Measurements from ENCODE around the gene LRG1.
A peak's percentile ranks its signal among the peaks of the same experiment; 100 is the strongest.
"Not testable (repeated sequence)": the region's sequence is repeated elsewhere in the genome, so short reads cannot be mapped to it uniquely, and the experiment has no call there.

LRG1 gene

DNA sequence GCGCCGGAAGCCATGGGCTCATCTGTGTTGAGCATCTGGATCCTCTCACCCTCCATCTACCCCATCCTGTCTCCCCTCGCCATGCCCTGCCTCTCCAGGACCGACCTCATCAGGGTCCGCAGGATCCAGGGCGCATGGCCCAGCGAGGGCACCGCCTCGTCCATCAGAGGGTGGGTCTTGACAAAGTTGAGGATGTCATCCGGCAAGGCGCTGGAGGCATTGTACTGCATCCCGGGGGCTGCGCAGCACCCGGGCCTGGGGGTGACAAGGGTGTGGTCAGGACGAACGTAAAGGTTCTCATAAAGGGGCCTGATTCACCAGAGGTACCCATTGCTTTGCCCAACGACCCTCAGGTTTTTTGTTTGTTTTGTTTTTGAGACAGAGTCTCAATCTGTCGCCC is 10.2 kb upstream of the LRG1 start:
- no peak for DNase-seq

DNA sequence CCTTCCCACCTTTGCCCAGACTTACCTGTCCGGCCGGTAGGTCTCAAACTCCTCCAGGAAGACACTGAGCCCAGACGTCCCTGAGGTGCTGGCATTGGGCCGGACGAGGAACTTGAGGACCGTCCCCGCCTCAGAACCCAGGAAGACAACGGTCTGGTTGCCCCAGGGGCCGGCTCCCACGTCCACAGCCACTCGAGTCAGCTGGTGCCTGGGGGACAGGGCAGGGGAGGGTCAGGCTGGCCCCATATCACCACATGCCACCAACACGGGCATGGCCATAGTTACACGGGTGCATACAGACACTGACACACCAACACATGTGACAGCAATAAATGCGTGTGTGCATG is 8.4 kb upstream of the LRG1 start:
- no peak for DNase-seq

DNA sequence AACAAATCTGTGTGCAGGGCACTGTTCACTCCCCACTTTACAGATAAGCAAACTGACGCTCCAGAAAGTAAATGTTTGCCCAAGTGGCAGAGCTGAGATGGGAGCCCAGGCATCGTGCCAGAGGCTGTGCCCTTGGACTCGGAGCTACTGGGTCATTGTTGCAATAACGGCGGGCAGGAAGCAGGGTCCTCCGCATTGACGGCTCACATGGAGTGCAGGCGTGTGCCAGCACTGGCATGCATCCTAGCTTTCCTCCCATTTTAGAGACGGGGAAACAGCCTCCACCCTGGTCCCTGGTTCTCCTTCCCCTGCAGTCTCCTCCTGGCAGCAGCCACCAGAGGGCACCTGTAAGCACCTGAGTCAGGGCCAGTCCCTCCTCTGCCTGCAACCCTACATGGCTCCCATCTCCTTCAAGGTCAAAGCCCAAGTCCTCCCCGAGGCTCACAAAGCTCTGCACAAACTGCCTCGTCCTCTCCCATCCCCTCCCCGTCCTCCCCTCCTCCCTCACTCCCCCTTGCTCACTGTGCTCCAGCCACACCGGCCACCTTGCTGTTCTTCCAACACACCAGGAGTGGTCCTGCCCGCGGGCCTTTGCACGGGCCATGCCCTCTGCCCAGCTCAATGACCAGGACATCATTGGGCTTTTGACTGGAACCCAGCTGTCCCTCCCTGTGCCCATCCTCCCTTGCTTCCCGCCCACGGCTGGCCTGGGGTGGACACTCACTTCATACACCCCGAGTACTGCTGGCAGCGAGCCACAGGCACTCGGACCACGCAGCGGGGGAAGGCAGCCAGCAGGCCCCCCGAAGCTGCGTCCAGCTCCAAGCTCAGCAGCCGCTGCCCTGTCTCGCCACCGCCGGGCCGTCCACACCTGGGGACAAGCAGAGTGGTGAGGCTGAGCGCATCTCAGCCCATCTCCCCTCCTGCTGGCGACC is 7.7 kb upstream of the LRG1 start:
- peak; percentile 27 for DNase-seq

DNA sequence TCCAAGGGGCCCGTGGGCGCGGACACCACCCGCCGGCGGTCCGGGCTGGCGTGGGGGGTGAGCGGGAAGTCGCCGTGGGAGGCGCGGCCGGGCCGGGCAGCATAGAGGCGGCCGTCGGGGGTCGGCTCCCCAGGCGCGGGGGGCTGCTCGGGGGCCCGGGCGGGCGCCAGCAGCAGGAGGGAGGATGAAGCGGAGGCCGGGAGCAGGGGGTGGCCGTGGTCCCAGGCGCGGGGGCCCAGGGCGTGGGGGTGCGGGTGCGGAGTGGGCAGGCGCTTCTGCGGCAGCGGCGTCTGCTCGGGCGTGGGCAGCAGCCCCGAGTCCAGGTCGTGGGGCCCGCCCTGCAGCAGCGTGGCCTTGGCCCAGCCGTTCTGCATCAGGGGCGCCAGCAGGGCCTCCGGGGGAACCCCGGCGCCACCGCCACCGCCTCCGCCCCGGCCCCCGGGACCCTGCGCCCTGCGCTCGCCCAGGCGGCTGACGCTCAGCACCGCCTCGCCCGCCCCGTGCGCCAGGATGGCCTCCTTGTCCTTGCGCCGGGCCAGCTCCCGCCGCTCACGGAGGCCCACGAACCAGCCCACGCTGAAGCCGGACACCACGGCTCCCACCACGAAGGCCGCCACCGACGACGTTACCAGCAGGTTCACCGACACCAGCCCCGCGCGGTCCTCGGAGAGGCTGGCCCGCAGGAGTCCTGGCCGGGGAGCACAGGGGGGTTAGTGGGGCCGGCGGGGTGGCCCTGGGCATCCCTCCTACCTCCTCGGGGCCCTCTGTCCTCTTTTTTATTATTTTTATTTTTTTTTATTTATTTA is 4.2 kb upstream of the LRG1 start:
- DNase-seq: no peak

DNA sequence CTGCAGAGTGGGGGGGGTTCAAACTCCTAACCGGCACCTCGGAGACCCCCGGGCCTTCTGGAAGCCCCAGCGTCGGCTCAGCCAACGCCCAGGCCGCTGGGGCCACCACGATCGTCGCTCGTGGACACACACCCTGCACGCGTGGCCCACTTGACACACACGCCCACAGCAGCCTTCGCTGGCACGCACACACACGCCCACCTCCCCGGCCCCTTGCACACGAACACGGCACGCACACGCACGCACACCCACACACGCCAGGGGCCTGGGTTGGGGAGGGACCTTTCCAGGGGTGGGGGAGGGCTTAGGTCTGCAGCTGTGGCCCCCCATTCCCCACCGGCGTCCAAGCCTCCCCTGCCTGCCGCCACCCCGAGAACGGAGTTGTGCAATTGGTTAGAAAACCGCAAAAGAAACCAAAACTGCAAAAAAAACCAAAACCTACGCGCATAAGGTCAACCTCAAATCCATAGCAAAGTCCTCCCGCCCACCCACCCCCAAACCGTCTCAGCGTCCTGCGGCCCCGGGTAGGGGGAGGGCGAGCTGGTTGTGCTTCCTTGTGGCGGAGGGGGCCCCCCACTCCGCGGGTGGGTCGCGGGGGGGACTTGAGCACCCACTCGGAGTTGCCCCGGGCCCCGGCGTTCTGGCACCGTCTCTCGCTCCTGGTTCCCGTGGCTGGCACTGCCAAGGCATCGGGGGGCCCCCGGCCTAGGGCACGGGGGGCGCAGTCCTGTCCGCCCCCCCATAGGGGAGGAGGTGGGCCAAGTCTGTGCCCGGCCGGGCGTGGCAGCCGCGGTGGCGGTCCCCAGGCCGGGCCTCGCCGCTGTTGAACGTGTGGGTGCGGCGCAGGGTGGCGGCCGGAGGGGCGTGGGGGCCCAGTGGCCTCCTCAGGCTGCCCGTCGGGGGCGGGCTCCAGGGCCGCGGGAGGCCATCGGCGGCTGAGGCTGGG is 3.3 kb upstream of the LRG1 start:
- DNase-seq: no peak

DNA sequence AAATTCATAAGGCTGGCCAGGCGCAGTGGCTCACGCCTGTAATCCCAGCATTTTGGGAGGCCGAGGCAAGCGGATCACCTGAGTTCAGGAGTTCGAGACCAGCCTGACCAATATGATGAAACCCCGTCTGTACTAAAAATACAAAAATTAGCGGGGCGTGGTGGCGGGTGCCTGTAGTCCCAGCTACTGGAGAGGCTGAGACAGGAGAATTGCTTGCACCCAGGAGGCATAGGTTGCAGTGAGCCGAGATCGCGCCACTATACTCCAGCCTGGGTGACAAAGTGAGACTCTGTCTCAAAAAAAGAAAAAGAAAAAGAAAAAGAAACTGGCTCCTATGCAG is 1.9 kb upstream of the LRG1 start:
- DNase-seq: not testable (repeated sequence)

DNA sequence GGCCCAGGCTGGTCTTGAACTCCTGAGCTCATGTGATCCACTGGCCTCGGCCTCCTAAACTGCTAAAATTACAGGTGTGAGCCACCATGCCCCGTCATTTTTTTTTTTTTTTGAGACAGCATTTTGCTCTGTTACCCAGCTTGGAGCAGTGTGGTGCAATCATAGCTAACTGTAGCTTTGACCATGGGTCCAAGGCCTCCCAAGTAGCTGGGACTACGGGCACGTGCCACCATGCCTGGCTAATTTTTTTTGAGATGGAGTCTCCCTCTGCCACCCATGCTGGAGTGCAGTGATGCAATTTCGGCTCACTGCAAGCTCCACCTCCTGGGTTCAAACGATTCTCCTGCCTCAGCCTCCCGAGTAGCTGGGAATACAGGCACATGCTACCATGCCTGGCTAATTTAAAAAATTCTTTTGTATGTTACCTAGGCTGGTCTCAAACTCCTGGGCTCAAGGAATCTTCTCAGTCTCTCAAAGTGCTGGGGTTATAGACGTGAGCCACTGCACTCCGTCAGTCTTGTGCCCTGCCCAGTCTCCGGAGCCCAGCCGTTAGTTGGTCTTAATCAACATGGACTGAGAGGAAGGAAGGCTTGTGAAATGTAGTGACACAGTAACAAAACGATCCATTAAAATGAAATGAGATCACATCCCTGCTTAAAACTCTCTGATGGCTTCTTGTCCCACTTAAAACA is 1.4 kb upstream of the LRG1 start:
- no peak for DNase-seq

DNA sequence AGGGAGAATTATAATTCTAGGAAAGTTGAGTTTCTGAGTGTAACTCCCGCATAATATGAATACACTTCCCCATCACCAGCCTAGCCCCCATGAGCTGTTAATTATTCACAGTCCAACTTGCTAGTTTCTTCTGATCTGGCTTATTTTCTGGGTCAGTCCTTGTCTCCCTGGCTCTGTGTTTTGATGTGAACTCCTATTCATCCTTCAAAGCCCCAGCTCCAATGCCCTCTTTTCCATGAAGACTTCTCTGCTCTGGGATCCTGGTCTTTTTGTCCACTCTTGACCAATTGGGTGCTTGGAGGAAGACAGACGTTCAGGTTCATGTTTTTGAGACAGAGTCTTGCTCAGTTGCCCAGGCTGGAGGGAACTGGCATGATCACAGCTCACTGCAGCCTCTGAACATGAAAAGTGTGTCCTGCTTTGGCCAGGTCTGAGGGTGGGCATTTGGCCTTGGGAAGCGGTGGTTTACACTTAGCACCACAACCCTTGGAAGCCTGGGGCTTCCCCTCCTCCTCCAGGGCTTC is 605 bp downstream of the LRG1 start:
- DNase-seq: no peak

DNA sequence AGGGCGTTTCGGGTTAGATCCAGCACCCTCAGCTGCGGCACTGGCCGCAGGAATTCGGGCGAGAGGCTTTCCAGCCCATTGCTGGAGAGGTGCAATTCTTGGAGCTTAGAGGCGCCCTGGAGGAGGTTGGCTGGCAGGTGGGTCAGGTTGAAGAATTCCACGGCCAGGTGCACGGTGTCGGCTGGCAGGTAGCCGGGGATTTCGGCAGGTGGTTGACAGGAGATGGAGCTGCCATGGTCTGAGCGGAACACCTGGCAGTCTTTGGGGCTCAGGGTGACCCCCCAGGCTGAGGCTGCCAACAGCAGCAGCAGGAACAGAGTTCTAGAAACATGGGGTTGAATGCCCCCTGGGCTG is 1.3 kb downstream of the LRG1 start:
- no peak for DNase-seq

DNA sequence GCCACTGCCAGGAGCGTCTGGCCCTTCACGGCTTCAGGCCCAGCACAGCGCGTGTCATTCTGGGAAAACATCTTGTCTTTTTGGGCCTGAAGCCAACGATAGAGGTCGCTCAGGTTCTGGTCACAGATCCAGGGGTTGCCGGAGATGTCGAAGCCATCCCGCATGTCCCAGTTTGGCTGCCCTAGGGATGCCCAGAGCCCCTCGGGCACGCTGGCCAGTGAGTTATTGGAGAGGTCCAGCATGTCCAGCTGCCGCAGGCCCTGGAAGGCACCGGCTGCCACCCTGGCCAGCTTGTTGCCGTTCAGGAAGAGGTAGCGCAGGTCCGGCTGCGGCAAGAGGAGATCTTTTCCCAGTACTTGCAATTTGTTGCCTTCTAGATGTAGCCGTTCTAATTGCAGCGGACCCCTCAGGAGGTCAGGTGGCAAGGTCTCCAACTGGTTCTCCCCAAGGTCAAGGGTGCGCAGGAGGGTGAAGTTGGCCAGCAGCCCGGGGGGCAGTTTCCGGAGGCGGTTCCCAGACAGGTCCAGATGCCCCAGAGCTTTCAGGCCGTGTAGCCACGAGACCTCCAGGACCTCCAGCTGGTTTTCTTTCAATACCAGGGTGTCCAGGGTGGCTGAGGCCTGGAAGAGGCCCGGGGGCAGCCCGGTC is 1.8 kb downstream of the LRG1 start:
- no peak for DNase-seq

DNA sequence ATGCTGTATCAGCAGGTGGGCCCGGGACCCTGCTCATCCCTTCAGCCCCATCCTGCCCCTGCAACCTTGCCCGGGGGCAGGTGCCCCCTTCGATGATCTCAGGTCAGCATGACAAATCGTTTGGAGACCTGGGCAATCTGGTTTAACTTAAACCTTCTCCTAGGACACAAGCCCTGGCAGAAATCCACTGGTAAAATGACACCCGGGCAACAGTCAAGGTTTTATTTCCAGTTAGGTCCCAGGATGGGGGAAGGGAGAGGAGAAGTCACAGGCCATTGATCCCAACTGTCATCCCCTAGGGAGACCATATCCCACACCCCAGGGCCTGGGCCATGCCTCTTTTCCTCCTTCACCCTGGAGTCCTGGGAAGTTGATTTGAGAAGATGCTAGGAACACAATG is 3.0 kb downstream of the LRG1 start:
- DNase-seq: no peak

DNA sequence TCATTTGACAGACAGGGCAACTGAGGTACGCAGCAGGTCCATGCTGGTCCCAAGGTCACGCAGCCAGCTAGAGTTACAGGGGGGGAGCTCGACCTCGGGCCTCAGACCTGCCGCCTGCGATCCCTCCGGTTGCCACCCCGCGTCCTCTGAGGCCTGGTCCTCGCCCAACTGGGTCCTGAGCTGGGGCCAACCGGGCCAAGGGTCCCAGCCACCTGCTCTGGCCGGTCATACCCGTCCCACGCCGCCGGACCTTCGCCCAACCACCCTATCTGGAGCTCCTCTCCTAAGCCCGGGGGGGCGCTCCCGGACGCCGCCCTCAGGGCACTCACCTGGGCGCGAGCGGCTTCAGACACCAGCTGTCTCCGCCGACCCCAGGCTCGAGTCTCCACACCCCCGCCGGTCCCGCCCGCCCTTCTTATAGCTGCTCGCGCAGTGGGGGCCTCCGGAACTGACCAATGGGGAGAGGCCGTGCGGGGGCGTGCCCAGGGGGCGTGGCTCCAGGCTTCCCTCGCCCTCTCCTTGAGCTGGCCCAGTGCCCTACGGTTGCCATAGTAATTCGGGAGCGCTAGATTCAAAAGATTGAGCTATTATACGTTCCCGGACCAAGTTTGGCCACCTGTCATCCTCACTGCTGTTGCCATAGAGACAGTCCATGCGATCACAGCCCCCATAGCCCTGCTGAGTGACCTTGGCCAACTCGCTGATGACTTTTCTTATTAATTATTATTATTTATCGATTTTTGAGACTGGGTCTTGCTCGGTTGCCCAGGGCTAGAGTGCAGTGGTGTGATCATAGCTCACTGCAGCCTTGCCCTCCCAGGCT is 4.8 kb downstream of the LRG1 start, which contains the start of gene PLIN5:
Gene PLIN5, minus strand, starts transcription at position 389 of the 823 bp plus-strand sequence. CDS start 1,150 bp downstream, outside the sequence.
- DNase-seq: peak; percentile 54 to 61

DNA sequence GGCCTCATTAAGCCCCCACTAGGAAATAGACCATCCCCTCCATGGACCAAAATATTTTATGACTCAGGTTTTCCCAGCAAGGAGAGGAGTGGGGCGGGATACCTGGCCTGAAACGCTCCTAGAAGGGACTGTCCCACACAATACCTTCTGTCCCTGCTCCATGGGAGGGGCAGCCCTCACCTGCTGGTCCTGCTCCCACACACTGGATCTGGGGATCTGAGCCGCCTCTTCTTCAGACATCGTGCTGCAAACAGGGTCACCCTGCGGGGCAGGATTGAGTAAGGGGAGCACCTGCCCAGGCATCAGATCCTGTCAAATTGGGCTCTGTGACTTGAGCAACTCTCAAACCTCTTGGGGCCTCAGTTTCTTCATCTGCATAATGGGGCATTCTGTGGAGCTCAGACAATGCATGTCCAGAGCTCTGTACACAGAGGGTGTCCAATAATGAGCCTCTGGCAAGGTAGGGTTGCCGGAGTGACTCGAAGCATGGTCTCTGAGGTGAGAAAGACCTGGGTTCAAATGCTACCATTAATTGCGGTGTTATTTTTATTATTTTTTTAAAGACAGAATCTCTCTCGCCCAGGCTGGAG is 5.9 kb downstream of the LRG1 start:
- no peak for DNase-seq

DNA sequence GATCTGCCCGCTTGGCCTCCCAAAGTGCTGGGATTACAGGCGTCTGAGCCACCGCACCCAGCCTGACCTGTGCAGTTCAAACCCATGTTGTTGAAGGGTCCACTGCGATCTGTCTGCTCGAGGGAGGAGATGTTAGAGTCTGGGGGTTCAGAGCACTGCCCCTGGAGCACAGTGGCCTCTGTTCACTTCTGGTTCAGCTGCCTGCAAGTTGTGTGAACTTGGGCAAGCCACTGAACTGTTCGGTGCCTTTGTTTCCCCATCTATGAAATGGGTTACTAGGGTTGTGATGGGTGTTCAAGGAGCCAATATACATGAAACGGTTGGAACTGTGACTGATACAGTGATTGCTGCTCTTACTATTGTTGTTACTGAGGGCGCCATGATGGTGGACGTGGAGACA is 6.5 kb downstream of the LRG1 start:
- DNase-seq: no peak

DNA sequence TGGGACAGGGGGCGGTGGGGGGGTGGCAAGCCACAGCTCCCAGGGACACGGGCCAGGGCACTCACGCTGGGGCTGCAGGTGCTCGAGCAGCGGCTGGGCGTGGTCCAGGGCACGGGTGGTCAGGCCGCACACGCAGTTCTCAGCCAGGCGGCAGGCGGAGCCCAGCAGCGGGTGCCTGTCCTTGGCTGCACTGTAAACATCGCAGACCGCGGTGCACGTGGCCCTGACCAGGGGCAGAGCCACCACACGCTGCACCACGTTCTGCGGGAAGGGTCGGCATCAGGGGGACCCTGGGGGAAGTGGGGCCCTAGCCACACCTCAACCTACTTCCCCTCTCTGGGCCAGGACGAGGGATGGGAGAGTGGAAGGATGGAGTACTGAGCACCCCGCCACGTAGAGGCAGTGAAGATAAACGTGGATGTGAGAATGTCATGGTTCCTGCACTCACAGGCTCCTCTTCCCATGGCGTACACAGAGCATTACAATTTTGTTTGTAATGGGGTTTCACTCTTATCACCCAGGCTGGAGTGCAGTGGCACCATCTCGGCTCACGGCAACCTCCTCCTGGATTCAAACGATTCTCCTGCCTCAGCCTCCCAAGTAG is 8.2 kb downstream of the LRG1 start:
- DNase-seq: no peak

DNA sequence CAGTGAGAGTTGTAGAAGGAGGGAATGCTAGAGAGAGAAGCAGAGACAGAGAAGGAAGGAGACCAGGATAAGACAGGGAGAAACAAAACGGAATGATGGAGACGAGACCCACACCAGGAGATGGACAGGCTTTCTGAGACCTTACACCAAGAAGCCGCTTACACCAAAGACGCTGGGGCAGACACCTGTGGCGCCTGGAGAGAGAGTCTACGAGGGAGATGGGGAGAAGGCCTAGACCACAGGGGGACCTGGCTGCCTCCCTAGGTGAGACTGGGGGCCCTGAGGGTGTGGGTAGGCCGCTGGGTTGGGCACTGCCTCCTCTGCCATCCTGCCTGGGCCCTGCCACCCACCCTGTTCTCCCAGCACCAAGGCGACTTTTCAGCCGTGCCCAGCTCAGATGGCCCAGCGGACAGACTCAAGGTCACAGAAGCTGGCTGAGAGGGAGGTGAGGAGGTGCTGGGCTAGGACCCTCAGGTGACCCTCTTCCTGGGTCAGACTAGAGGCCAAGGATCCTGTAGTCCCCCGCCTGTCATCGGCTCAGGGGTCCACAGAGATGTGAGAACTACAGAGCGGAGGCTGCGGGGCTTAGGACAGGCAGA is 9.8 kb downstream of the LRG1 start:
- DNase-seq: no peak

DNA sequence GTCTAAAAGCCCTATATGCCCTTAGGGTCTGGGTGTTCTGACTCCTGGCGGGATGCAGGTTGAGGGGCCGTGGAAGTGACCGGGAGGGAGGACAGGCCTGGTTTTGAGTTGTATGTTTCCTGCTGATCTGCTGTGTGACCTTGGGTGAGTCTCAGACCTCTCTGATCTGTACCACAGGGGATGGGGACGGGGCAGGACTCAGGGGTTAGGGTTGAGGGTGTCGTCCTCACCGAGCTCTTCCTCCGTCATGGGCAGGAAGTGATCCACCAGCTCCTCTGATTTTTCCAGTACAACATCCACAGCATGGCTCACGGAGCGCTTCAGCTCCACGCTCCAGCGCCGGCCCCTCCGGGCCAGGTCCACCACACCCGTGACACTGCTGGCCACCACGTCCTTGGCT is 11.0 kb downstream of the LRG1 start:
- no peak for DNase-seq

DNA sequence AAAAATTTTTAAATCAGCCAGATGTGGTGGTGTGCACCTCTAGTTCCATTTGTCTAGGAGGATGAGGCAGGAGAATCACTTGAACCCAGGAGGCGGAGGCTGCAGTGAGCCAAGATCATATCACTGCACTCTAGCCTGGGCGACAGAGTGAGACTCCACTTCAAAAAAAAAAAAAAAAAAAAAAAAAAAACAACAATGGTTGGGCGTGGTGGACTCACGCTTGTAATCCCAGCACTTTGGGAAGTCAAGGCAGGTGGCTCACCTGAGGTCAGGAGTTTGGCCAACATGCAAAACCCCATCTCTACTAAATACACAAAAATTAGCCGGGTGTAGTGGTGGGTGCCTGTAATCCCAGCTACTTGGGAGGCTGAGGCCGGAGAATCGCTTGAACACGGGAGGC is 12.5 kb downstream of the LRG1 start:
- DNase-seq: not testable (repeated sequence)

DNA sequence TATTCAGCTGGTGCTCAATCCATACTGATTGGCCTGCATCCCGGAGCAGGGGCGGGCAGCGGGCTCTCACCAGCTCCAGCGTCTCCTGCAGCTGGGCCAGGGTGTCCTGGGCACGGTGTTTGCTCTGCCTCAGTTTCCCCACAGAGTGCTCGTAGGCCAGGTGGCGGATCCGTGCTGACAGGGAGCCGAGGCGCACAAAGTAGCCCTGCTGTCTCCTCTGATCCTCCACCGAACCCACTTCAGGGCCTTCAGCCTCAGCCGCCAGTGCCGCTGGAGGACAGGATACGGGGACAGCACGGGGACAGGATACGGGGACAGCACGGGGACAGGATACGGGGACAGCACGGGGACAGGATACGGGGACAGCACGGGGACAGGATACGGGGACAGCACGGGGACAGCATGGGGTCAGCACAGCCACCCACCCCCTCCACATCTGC is 14.3 kb downstream of the LRG1 start:
- no peak for DNase-seq

Measured in stimulated activated CD4-positive, alpha-beta T cell treated with anti-CD3 and anti-CD28 coated beads, Interleukin-2, amount 100 ng/mL, for 24 hours (primary cell).